HepG2 (cell line): ENCODE measurements around the gene EFEMP2. TPM values are rescaled to one million over a fixed set of nuclear protein-coding genes. Genes with fewer than 3 reads are reported as not detected.

Experiments
- HIVEP1 ChIP-seq: sonication (generic); formaldehyde crosslinking; IDR thresholded peaks from 2 replicates; pipeline ENCODE4 v1.4.0; 2020; ENCODE audit warnings: mild to moderate bottlenecking, missing genetic modification reagents
- PRDM4 ChIP-seq: sonication (generic); formaldehyde crosslinking; IDR thresholded peaks from 2 replicates; pipeline ENCODE4 v1.9.0; 2021; ENCODE audit warnings: missing genetic modification reagents, borderline replicate concordance
- REPIN1 ChIP-seq: sonication (generic); formaldehyde crosslinking; IDR thresholded peaks from 2 replicates; pipeline ENCODE4 v1.8.0; 2022; ENCODE audit warnings: missing genetic modification reagents, low read depth, mild to moderate bottlenecking, borderline replicate concordance
- RXRB ChIP-seq: IDR thresholded peaks from 2 replicates; pipeline ENCODE4 v1.6.1; 2016; ENCODE audit warnings: borderline replicate concordance, missing genetic modification reagents, missing compliant biosample characterization
- SIN3B ChIP-seq: fragments of 150-350 bp; IDR thresholded peaks from 2 replicates; pipeline ENCODE4 v1.6.1; 2014; ENCODE audit warnings: low read length
- SMARCE1 ChIP-seq: fragments of 450-650 bp; IDR thresholded peaks from 2 replicates; pipeline ENCODE4 v1.6.1; 2017; ENCODE audit warnings: borderline replicate concordance
- SNAPC4 ChIP-seq: sonication (generic); formaldehyde crosslinking; IDR thresholded peaks from 2 replicates; pipeline ENCODE4 v1.4.0; 2020; ENCODE audit warnings: mild to moderate bottlenecking, missing genetic modification reagents
- SSRP1 ChIP-seq: IDR thresholded peaks from 2 replicates; pipeline ENCODE4 v1.6.1; 2016; ENCODE audit warnings: control low read depth
- STAT6 ChIP-seq: sonication (generic); formaldehyde crosslinking; IDR thresholded peaks from 2 replicates; pipeline ENCODE4 v1.4.0; 2020; ENCODE audit warnings: missing genetic modification reagents, mild to moderate bottlenecking, borderline replicate concordance
- TBX2 ChIP-seq: sonication (generic); formaldehyde crosslinking; IDR thresholded peaks from 2 replicates; pipeline ENCODE4 v1.5.0; 2020; ENCODE audit warnings: missing genetic modification reagents, mild to moderate bottlenecking, borderline replicate concordance
- ZBTB10 ChIP-seq: sonication (generic); formaldehyde crosslinking; IDR thresholded peaks from 2 replicates; pipeline ENCODE4 v1.4.0; 2020; ENCODE audit warnings: missing genetic modification reagents, borderline replicate concordance
- ZNF292 ChIP-seq: sonication (generic); formaldehyde crosslinking; IDR thresholded peaks from 2 replicates; pipeline ENCODE4 v1.8.1; 2022; ENCODE audit warnings: mild to moderate bottlenecking, low read depth, missing genetic modification reagents, borderline replicate concordance
- ZNF704 ChIP-seq: sonication (generic); formaldehyde crosslinking; IDR thresholded peaks from 2 replicates; pipeline ENCODE4 v1.8.1; 2023; ENCODE audit warnings: mild to moderate bottlenecking, inconsistent platforms, moderate library complexity, missing genetic modification reagents, borderline replicate concordance
- polyA plus RNA-seq, 8 experiments: library from polyadenylated mRNA; depleted of rRNA in 3 of 8; stranded (reverse) in 7 of 8; unstranded in 1 of 8; fragments of >200 nt; fragmentation: Illumina TruSeq in 4 of 8; extraction: Trizol in 4 of 8; gene quantifications; 2 replicates each; pipeline versions ENCODE4 v1.2.1 to v1.2.3, GENCODE V29; 2011 to 2016; ENCODE audit warnings: low read depth in 4 of 8, missing spikeins in 1 of 8, mixed read lengths in 1 of 8; ENCODE audit not compliant: insufficient read depth in 1 of 8
- total RNA-seq, 5 experiments: library from RNA; depleted of rRNA; stranded (reverse); fragments of >200 nt; fragmentation: Illumina TruSeq; extraction: Trizol; gene quantifications; 2 replicates each; pipeline ENCODE4 v1.2.3, GENCODE V29; 2016; ENCODE audit warnings: low read depth in 1 of 5

EFEMP2 gene
- total and polyA plus RNA-seq, 2 of the 13 experiments (the other 11 are each of a cell fraction or from before 2014, with no cell fraction given) = 7.4 to 29.7 TPM

GRCh38 chr11:65919573-65920371 lies 47.2 kb upstream of the EFEMP2 start (continued):
- TF ChIP-seq REPIN1 (CRISPR knock-in tag) (no peak), HIVEP1 (CRISPR knock-in tag) (peak; percentile 13; the same call in 1 of the 2 replicates), SNAPC4 (CRISPR knock-in tag) (no peak), RXRB (CRISPR knock-in tag) (0 out of 2 replicates have a peak, but pooled peaks have one; percentile 7), PRDM4 (CRISPR knock-in tag) (no peak), ZNF704 (CRISPR knock-in tag) (no peak), TBX2 (CRISPR knock-in tag) (0 out of 2 replicates have a peak, but pooled peaks have one; percentile 23), SIN3B (0 out of 2 replicates have a peak, but pooled peaks have one; percentile 2), SSRP1 (CRISPR knock-in tag) (no peak), ZNF292 (0 out of 2 replicates have a peak, but pooled peaks have one; percentile 18), SMARCE1 (no peak), STAT6 (CRISPR knock-in tag) (no peak), ZBTB10 (CRISPR knock-in tag) (no peak)
